HEK293 (cell line): ENCODE data around the gene ATE1.

ENCODE experiments used
- CTCF ChIA-PET: fragments of 350-600 bp; formaldehyde crosslinking; extraction: SDS; loops from one replicate; lab custom pipeline; 2021; ENCODE audit warnings: antibody characterized with exemption; lab: Yijun Ruan, JAX
- POLR2A ChIA-PET: fragments of 300-600 bp; formaldehyde crosslinking; extraction: SDS; loops from one replicate; lab custom pipeline; 2020; ENCODE audit warnings: antibody characterized with exemption, inconsistent platforms; lab: Yijun Ruan, JAX
- H3K27ac ChIP-seq: fragments of 200-500 bp; sonication (Bioruptor generic); 2 replicates; pipeline ENCODE4 v1.5.1; 2014; ENCODE audit warnings: low read depth, low read length, control low read depth, inconsistent platforms; ENCODE audit errors: extremely low read depth
- H3K36me3 ChIP-seq, 2 experiments: fragments of 200-500 bp in 1 of 2; sonication (Bioruptor generic) in 1 of 2; 1 replicate in 1 of 2; 2 replicates in 1 of 2; pipeline ENCODE4 v1.5.1; 2014 to 2017; ENCODE audit warnings: inconsistent platforms in 2 of 2, low read length in 2 of 2; ENCODE audit not compliant: control insufficient read depth in 2 of 2, insufficient read depth in 1 of 2
- H3K4me1 ChIP-seq: fragments of 200-500 bp; sonication (Bioruptor generic); 2 replicates; pipeline ENCODE4 v1.5.1; 2014; ENCODE audit warnings: mild to moderate bottlenecking, low read length, inconsistent platforms; ENCODE audit not compliant: control insufficient read depth, insufficient read depth
- H3K4me3 ChIP-seq: 2 replicates; pipeline ENCODE4 v1.5.1; 2011; ENCODE audit warnings: low read depth, mild to moderate bottlenecking, control low read depth, low read length, moderate library complexity
- H3K9me3 ChIP-seq: fragments of 200-500 bp; sonication (Bioruptor generic); 2 replicates; pipeline ENCODE4 v1.5.1; 2014; ENCODE audit warnings: low read depth, low read length, inconsistent platforms; ENCODE audit not compliant: control insufficient read depth, insufficient read depth
- OVOL3 ChIP-seq: fragments of 450-650 bp; formaldehyde crosslinking; IDR thresholded peaks from 2 replicates; pipeline ENCODE4 v1.5.1; 2016; ENCODE audit warnings: missing biosample characterization, missing genetic modification characterization
- SP2 ChIP-seq: fragments of 450-650 bp; formaldehyde crosslinking; IDR thresholded peaks from 2 replicates; pipeline ENCODE4 v1.5.1; 2016; ENCODE audit warnings: missing biosample characterization, missing genetic modification characterization
- SP3 ChIP-seq: fragments of 450-650 bp; formaldehyde crosslinking; IDR thresholded peaks from 2 replicates; pipeline ENCODE4 v1.5.1; 2016; ENCODE audit warnings: missing biosample characterization, missing genetic modification characterization
- YY1 ChIP-seq: fragments of 450-650 bp; formaldehyde crosslinking; IDR thresholded peaks from 2 replicates; pipeline ENCODE4 v1.5.1; 2018; ENCODE audit warnings: missing biosample characterization, missing genetic modification characterization
- ZBTB10 ChIP-seq: fragments of 450-650 bp; formaldehyde crosslinking; IDR thresholded peaks from 2 replicates; pipeline ENCODE4 v1.5.1; 2016; ENCODE audit warnings: missing biosample characterization, missing genetic modification characterization
- ZNF121 ChIP-seq: fragments of 450-650 bp; formaldehyde crosslinking; IDR thresholded peaks from 2 replicates; pipeline ENCODE4 v1.5.1; 2016; ENCODE audit warnings: missing biosample characterization, missing genetic modification characterization
- ZNF132 ChIP-seq: fragments of 450-650 bp; formaldehyde crosslinking; IDR thresholded peaks from 2 replicates; pipeline ENCODE4 v1.5.1; 2017; ENCODE audit warnings: missing biosample characterization, missing genetic modification characterization, borderline replicate concordance
- ZNF202 ChIP-seq: fragments of 450-650 bp; formaldehyde crosslinking; IDR thresholded peaks from 2 replicates; pipeline ENCODE4 v1.5.1; 2016; ENCODE audit warnings: missing biosample characterization, missing genetic modification characterization, borderline replicate concordance
- ZNF239 ChIP-seq: fragments of 450-650 bp; formaldehyde crosslinking; IDR thresholded peaks from 2 replicates; pipeline ENCODE4 v1.5.1; 2016; ENCODE audit warnings: missing biosample characterization, missing genetic modification characterization
- ZNF280D ChIP-seq: fragments of 450-650 bp; formaldehyde crosslinking; IDR thresholded peaks from 2 replicates; pipeline ENCODE4 v1.5.1; 2016; ENCODE audit warnings: missing biosample characterization, missing genetic modification characterization
- ZNF394 ChIP-seq: fragments of 450-650 bp; formaldehyde crosslinking; IDR thresholded peaks from 2 replicates; pipeline ENCODE4 v1.5.1; 2016; ENCODE audit warnings: missing biosample characterization, missing genetic modification characterization, mild to moderate bottlenecking, moderate library complexity, borderline replicate concordance
- ZNF398 ChIP-seq: fragments of 450-650 bp; formaldehyde crosslinking; IDR thresholded peaks from 2 replicates; pipeline ENCODE4 v1.5.1; 2017; ENCODE audit warnings: missing biosample characterization, missing genetic modification characterization
- ZNF433 ChIP-seq: fragments of 450-650 bp; formaldehyde crosslinking; IDR thresholded peaks from 2 replicates; pipeline ENCODE4 v1.5.1; 2016; ENCODE audit warnings: missing biosample characterization, missing genetic modification characterization, low read depth
- ZNF48 ChIP-seq: fragments of 450-650 bp; formaldehyde crosslinking; IDR thresholded peaks from 2 replicates; pipeline ENCODE4 v1.5.1; 2016; ENCODE audit warnings: missing biosample characterization, missing genetic modification characterization
- ZNF514 ChIP-seq: fragments of 450-650 bp; formaldehyde crosslinking; IDR thresholded peaks from 2 replicates; pipeline ENCODE4 v1.5.1; 2016; ENCODE audit warnings: missing biosample characterization, missing genetic modification characterization
- ZNF521 ChIP-seq: fragments of 450-650 bp; formaldehyde crosslinking; IDR thresholded peaks from 2 replicates; pipeline ENCODE4 v1.5.1; 2017; ENCODE audit warnings: missing biosample characterization, mild to moderate bottlenecking, missing genetic modification characterization
- ZNF624 ChIP-seq: fragments of 450-650 bp; formaldehyde crosslinking; IDR thresholded peaks from 2 replicates; pipeline ENCODE4 v1.5.1; 2017; ENCODE audit warnings: missing biosample characterization, missing genetic modification characterization
- ZNF626 ChIP-seq: fragments of 450-650 bp; sonication (Bioruptor Pico); formaldehyde crosslinking; IDR thresholded peaks from 2 replicates; pipeline ENCODE4 v1.5.1; 2018; ENCODE audit warnings: missing biosample characterization, missing genetic modification characterization, inconsistent platforms
- ZSCAN16 ChIP-seq: fragments of 450-650 bp; formaldehyde crosslinking; IDR thresholded peaks from 2 replicates; pipeline ENCODE4 v1.5.1; 2016; ENCODE audit warnings: missing biosample characterization, missing genetic modification characterization
- ZXDB ChIP-seq: fragments of 450-650 bp; formaldehyde crosslinking; IDR thresholded peaks from 2 replicates; pipeline ENCODE4 v1.5.1; 2016; ENCODE audit warnings: missing biosample characterization, missing genetic modification characterization
- TF ChIP-seq, protein P1 (sequence below): fragments of 450-650 bp; formaldehyde crosslinking; IDR thresholded peaks from 2 replicates; pipeline ENCODE4 v1.5.0; 2017; ENCODE audit warnings: missing biosample characterization, missing genetic modification characterization, borderline replicate concordance

Gene ATE1

GRCh38 chr10:121956111-121957061 is 28.6 kb upstream of the ATE1 start:
- Histone ChIP-seq H3K4me1 (no peaks in the 10 kb centered on the region), H3K36me3 (peaks cover 39 to 51% of the 10 kb centered on the region in 2 experiments), H3K4me3 (no peak overlapping the region), H3K9me3 (no peaks in the 10 kb centered on the region), H3K27ac (no peak overlapping the region)
- CTCF ChIA-PET: interaction anchor here (1.0 kb wide), 1 partner anchor 10 kb away, joined by 3 read pairs; no protein-coding TSS in a partner anchor
- TF ChIP-seq ZNF280D (tag by site-specific recombination): no peak
- TF ChIP-seq ZNF398 (tag by site-specific recombination): no peak
- no peak for TF ChIP-seq ZXDB (tag by site-specific recombination)
- TF ChIP-seq ZNF394 (tag by site-specific recombination): 0 out of 2 replicates have a peak, but pooled peaks have one; percentile 29
- TF ChIP-seq ZNF624 (tag by site-specific recombination): no peak
- no peak for TF ChIP-seq ZNF433 (tag by site-specific recombination)
- TF ChIP-seq ZBTB10 (tag by site-specific recombination): no peak
- no peak for TF ChIP-seq ZNF202 (tag by site-specific recombination)
- POLR2A ChIA-PET: no interaction called here

DNA sequence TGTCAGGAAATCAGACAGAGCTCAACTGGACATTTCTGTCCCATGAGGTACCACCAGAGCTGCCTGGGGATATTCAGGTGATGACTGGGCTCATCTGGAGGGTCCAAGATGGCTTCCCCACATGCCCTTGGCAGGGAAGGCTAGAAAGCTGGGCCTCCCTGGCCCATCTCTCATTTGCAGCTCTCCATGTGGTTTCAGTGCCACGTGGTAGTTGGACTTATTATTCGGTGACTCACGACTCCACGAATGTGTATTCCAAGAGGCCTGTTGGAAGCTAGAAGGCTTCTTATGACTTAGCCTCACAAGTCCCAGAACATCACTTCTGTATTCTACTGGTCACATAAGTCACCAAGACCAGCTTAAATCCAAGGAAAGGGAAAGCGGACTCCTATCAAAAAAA is 24.4 kb upstream of the ATE1 start:
- CTCF ChIA-PET: no interaction called here
- TF ChIP-seq ZNF626 (tag by site-specific recombination) (no peak), ZNF132 (tag by site-specific recombination) (no peak), YY1 (tag by site-specific recombination) (no peak), ZNF521 (tag by site-specific recombination) (no peak), ZSCAN16 (tag by site-specific recombination) (no peak), SP2 (tag by site-specific recombination) (no peak), ZNF48 (tag by site-specific recombination) (no peak), ZXDB (tag by site-specific recombination) (no peak), ZNF398 (tag by site-specific recombination) (no peak), OVOL3 (no peak), ZNF121 (no peak), ZNF239 (tag by site-specific recombination) (no peak), SP3 (no peak), ZNF514 (no peak)
- TF ChIP-seq, protein P1, sequence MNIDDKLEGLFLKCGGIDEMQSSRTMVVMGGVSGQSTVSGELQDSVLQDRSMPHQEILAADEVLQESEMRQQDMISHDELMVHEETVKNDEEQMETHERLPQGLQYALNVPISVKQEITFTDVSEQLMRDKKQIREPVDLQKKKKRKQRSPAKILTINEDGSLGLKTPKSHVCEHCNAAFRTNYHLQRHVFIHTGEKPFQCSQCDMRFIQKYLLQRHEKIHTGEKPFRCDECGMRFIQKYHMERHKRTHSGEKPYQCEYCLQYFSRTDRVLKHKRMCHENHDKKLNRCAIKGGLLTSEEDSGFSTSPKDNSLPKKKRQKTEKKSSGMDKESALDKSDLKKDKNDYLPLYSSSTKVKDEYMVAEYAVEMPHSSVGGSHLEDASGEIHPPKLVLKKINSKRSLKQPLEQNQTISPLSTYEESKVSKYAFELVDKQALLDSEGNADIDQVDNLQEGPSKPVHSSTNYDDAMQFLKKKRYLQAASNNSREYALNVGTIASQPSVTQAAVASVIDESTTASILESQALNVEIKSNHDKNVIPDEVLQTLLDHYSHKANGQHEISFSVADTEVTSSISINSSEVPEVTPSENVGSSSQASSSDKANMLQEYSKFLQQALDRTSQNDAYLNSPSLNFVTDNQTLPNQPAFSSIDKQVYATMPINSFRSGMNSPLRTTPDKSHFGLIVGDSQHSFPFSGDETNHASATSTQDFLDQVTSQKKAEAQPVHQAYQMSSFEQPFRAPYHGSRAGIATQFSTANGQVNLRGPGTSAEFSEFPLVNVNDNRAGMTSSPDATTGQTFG (tag by site-specific recombination): no peak
- H3K4me1 ChIP-seq: no peaks in the 10 kb centered on the region
- no peak overlapping the region for H3K27ac ChIP-seq
- POLR2A ChIA-PET: interaction anchor here (0.8 kb wide), 1 partner anchor 9 kb away, joined by 3 read pairs; no protein-coding TSS in a partner anchor
- peaks cover 10 to 14% of the 10 kb centered on the region in 2 experiments for H3K36me3 ChIP-seq
- H3K9me3 ChIP-seq: no peaks in the 10 kb centered on the region
- H3K4me3 ChIP-seq: no peak overlapping the region
